ENCODE measurements around the gene CHD2. TPM values are rescaled to one million over a fixed set of nuclear protein-coding genes. Genes with fewer than 3 reads are reported as not detected.
"Not testable (repeated sequence)": the region's sequence is repeated elsewhere in the genome, so short reads cannot be mapped to it uniquely, and the experiment has no call there.

The CHD2 gene
- polyA plus RNA-seq, 1 experiment = 38.2 TPM

GRCh38 chr15:93036951-93037819 is 137.1 kb downstream of the CHD2 start:
- ChIA-PET CTCF (interaction anchor here (0.9 to 3.6 kb wide), 5 partner anchors 9 to 1083 kb away, joined by 3 to 20 read pairs (median 4); no protein-coding TSS in a partner anchor), POLR2A (no interaction called here)
- Histone ChIP-seq H3K36me3 (ENCODE audit: control insufficient read depth, insufficient read depth, low read length) (no peaks in the 10 kb centered on the region), H3K27me3 (ENCODE audit: control insufficient read depth, insufficient read depth, low read length) (no peaks in the 10 kb centered on the region), H3K4me3 (ENCODE audit: low read depth, low read length) (no peak overlapping the region)
- TF ChIP-seq, protein P1, sequence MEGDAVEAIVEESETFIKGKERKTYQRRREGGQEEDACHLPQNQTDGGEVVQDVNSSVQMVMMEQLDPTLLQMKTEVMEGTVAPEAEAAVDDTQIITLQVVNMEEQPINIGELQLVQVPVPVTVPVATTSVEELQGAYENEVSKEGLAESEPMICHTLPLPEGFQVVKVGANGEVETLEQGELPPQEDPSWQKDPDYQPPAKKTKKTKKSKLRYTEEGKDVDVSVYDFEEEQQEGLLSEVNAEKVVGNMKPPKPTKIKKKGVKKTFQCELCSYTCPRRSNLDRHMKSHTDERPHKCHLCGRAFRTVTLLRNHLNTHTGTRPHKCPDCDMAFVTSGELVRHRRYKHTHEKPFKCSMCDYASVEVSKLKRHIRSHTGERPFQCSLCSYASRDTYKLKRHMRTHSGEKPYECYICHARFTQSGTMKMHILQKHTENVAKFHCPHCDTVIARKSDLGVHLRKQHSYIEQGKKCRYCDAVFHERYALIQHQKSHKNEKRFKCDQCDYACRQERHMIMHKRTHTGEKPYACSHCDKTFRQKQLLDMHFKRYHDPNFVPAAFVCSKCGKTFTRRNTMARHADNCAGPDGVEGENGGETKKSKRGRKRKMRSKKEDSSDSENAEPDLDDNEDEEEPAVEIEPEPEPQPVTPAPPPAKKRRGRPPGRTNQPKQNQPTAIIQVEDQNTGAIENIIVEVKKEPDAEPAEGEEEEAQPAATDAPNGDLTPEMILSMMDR (IDR thresholded peaks at IDR 0.05; ENCODE audit: insufficient read depth, low read depth, low read length) = peak; percentile 40
- DNase-seq (ENCODE audit: low read depth) = no peak

DNA sequence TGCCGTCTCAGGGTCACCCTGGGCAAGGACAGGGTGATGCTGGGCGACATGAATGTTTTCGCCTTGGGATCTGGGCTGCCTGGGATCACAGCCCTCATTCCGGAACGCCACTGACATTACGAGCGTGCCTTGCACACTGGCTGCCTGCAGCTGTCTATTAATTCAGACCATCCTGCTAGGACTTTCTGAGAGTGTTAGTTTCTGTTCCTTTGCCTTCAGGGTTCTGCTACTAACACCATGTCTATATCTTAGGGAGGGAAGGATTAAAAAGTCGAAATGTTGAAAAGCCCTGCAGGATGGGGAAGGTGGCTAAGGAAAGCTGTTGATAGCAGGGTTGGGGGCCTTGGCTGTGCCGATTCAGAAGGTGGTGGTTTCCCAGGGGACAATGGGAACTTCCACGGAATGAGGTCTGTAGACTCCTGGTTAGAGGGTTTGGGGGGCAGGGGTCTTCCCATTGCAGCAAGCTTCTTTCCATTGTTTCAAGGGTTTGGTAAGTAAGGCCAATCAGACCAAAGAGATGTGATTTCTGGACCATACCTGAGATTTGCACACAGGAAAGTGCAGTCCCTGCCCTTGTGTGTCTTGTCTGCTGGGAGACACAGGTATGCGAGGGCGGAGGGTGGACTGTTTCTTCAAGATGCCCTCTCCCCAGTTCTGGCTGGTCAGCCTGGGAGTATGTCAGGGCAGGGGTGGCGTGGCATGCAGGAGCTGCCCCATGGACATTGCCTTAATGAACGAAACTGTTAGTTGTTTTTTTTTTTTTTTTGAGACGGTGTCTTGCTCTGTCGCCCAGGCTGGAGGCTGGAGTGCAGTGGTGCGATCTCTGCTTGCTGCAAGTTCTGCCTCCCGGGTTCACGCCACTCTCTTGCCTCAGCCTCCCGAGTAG is 137.9 kb downstream of the CHD2 start:
- TF ChIP-seq, protein P1 (IDR thresholded peaks at IDR 0.05; ENCODE audit: insufficient read depth, low read depth, low read length) = no peak
- POLR2A ChIA-PET = no interaction called here

DNA sequence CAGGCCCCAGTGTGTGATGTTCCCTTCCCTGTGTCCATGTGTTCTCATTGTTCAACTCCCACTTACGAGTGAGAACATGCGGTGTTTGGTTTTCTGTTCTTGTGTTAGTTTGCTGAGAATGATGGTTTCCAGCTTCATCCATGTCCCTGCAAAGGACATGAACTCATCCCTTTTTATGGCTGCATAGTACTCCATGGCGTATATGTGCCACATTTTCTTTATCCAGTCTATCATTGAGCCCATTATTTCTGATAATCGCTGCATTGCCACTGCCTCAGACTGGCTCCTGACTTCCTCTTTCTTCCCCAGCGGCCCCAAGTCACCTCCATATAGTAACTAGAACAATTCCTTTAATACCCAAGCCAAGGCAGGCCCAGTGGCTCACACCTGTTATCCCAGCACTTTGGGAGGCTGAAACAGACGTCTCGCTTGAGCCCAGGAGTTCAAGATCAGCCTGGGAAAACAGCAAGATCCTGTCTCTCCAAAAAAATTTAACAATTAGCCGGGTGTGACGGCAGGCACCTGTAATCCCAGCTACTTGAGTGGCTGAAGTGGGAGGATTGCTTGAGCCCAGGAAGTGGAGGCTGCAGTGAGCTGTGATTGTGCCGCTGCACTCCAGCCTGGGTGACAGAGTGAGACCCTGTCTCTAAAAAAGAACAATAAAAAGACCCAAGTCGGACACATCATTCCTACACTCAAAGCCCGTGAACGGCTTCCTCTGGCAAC is 139.6 kb downstream of the CHD2 start:
- CTCF ChIA-PET; H3K27me3 ChIP-seq (ENCODE audit: control insufficient read depth, insufficient read depth, low read length); H3K4me3 ChIP-seq (ENCODE audit: low read depth, low read length); POLR2A ChIA-PET; DNase-seq (ENCODE audit: low read depth); H3K36me3 ChIP-seq (ENCODE audit: control insufficient read depth, insufficient read depth, low read length): not testable (repeated sequence)

More for the DNA sequence above, 137.9 kb downstream of the CHD2 start:
- H3K4me3 ChIP-seq (ENCODE audit: low read depth, low read length) = no peak overlapping the region
- H3K27me3 ChIP-seq (ENCODE audit: control insufficient read depth, insufficient read depth, low read length) = no peaks in the 10 kb centered on the region
- CTCF ChIA-PET = interaction anchor here (1.0 to 3.6 kb wide), 4 partner anchors 9 to 1082 kb away, joined by 3 to 20 read pairs (median 4); no protein-coding TSS in a partner anchor
- no peaks in the 10 kb centered on the region for H3K36me3 ChIP-seq (ENCODE audit: control insufficient read depth, insufficient read depth, low read length)
- DNase-seq (ENCODE audit: low read depth) = no peak

- H3K36me3 ChIP-seq (ENCODE audit: control insufficient read depth, insufficient read depth, low read length) = no peaks in the 10 kb centered on the region
- TF ChIP-seq, protein P1 (IDR thresholded peaks at IDR 0.05; ENCODE audit: insufficient read depth, low read depth, low read length) = no peak
- H3K4me3 ChIP-seq (ENCODE audit: low read depth, low read length) = no peak overlapping the region
- DNase-seq (ENCODE audit: low read depth) = no peak
- CTCF ChIA-PET = interaction anchor here (0.8 to 1.2 kb wide), 2 partner anchors 9 to 1079 kb away, joined by 3 read pairs; no protein-coding TSS in a partner anchor
- POLR2A ChIA-PET = no interaction called here
- H3K27me3 ChIP-seq (ENCODE audit: control insufficient read depth, insufficient read depth, low read length) = no peaks in the 10 kb centered on the region
Observed at GRCh38 chr15:93040288-93041158, 140.4 kb downstream of the CHD2 start.

DNA sequence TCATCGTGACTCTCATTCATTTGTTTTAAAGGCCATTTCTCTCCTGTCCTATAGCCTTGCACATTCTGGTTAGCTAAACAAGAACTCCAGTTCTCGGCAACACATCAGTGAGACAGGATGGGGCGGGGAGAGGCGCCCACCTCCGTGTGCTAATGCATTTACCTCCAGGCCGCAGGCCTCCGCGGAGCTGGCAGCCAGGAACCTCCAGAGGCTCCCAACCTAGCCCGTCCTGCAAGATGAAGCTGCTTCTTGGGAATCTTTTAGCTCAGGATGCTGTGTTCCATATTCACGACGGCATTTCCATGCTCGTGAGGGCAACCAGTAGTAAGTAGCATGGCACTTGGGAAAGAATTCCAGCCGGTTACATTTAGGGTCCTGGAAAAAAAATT is 141.0 kb downstream of the CHD2 start:
- no peak for DNase-seq (ENCODE audit: low read depth)
- TF ChIP-seq, protein P1 (IDR thresholded peaks at IDR 0.05; ENCODE audit: insufficient read depth, low read depth, low read length) = no peak
- CTCF ChIA-PET = interaction anchor here (0.8 to 1.2 kb wide), 2 partner anchors 9 to 1078 kb away, joined by 3 read pairs; no protein-coding TSS in a partner anchor
- no peaks in the 10 kb centered on the region for H3K36me3 ChIP-seq (ENCODE audit: control insufficient read depth, insufficient read depth, low read length)
- H3K4me3 ChIP-seq (ENCODE audit: low read depth, low read length) = no peak overlapping the region
- H3K27me3 ChIP-seq (ENCODE audit: control insufficient read depth, insufficient read depth, low read length) = no peaks in the 10 kb centered on the region
- POLR2A ChIA-PET = no interaction called here

All from BJ (cell line).